Raji (cell line): Measurements from ENCODE around the gene PRTN3.

Experiments used
- POLR2A ChIP-seq: IDR thresholded peaks from 2 replicates; pipeline ENCODE4 v1.6.1; 2011; ENCODE audit warnings: low read depth, low read length, control low read depth; ENCODE audit not compliant: insufficient read depth

Gene PRTN3

GRCh38 chr19:800360-801029 is 40.3 kb upstream of the PRTN3 start:
- TF ChIP-seq POLR2A: no peak

GRCh38 chr19:801030-801860 is 39.6 kb upstream of the PRTN3 start:
- TF ChIP-seq POLR2A: no peak

- TF ChIP-seq POLR2A: no peak
These were observed 38.8 kb upstream of the PRTN3 start for GRCh38 chr19:801861-802497.

- TF ChIP-seq POLR2A: no peak
These were observed 38.2 kb upstream of the PRTN3 start for GRCh38 chr19:802498-803098.

- no peak for TF ChIP-seq POLR2A
These were observed 37.7 kb upstream of the PRTN3 start for GRCh38 chr19:803099-803561.

GRCh38 chr19:803686-804418 is 36.9 kb upstream of the PRTN3 start:
- TF ChIP-seq POLR2A: no peak

- TF ChIP-seq POLR2A: no peak
These were observed 36.2 kb upstream of the PRTN3 start for GRCh38 chr19:804419-805165.

GRCh38 chr19:805166-805551 is 35.6 kb upstream of the PRTN3 start:
- no peak for TF ChIP-seq POLR2A

GRCh38 chr19:805600-806550 is 34.9 kb upstream of the PRTN3 start:
- no peak for TF ChIP-seq POLR2A

GRCh38 chr19:806815-807421 is 33.9 kb upstream of the PRTN3 start:
- no peak for TF ChIP-seq POLR2A

- no peak for TF ChIP-seq POLR2A
These were observed 33.0 kb upstream of the PRTN3 start for GRCh38 chr19:807627-808422.

GRCh38 chr19:808423-808775 is 32.4 kb upstream of the PRTN3 start:
- TF ChIP-seq POLR2A: no peak
